ENCODE measurements around the gene BAAT.

The BAAT gene

GRCh38 chr9:101324245-101324804, 60.5 kb downstream of the BAAT start:
- in situ Hi-C loops (cut with MboI; ENCODE audit: low sequenced_read_pairs) = loop anchor here (25.0 kb wide), 1 partner anchor 612 kb away; no protein-coding TSS in a partner anchor

GRCh38 chr9:101323129-101323528, 61.7 kb downstream of the BAAT start:
- in situ Hi-C loops (cut with MboI; ENCODE audit: low sequenced_read_pairs) = loop anchor here (25.0 kb wide), 1 partner anchor 611 kb away; no protein-coding TSS in a partner anchor

GRCh38 chr9:101317735-101318134, 67.1 kb downstream of the BAAT start:
- in situ Hi-C loops (cut with MboI; ENCODE audit: low sequenced_read_pairs) = loop anchor here (25.0 kb wide), 1 partner anchor 605 kb away; no protein-coding TSS in a partner anchor

- in situ Hi-C loops (cut with MboI; ENCODE audit: low sequenced_read_pairs) = loop anchor here (25.0 kb wide), 1 partner anchor 603 kb away; no protein-coding TSS in a partner anchor
Measured at GRCh38 chr9:101315112-101315450, 69.7 kb downstream of the BAAT start.

- in situ Hi-C loops (cut with MboI; ENCODE audit: low sequenced_read_pairs) = loop anchor here (25.0 kb wide), 1 partner anchor 600 kb away; no protein-coding TSS in a partner anchor
Measured at GRCh38 chr9:101312661-101313060, 72.1 kb downstream of the BAAT start.

- in situ Hi-C loops (cut with MboI; ENCODE audit: low sequenced_read_pairs) = loop anchor here (25.0 kb wide), 1 partner anchor 600 kb away; no protein-coding TSS in a partner anchor
Measured at GRCh38 chr9:101311758-101312420, 72.9 kb downstream of the BAAT start.

- in situ Hi-C loops (cut with MboI; ENCODE audit: low sequenced_read_pairs) = loop anchor here (25.0 kb wide), 1 partner anchor 599 kb away; no protein-coding TSS in a partner anchor
Measured at GRCh38 chr9:101311191-101311590, 73.6 kb downstream of the BAAT start.

Data from HL-60/S4 (cell line).